ENCODE data around the gene SEMA4C.

GRCh38 chr2:96898135-96898505 lies 28.2 kb upstream of the SEMA4C start:
- no peak for TF ChIP-seq EZH2 (IDR thresholded peaks at IDR 0.05; ENCODE audit: borderline replicate concordance, insufficient read depth, low read length, poor library complexity, severe bottlenecking)
- no peak for TF ChIP-seq CTCF (IDR thresholded peaks at IDR 0.05; ENCODE audit: poor library complexity, severe bottlenecking)
- TF ChIP-seq POLR2AphosphoS5 (IDR thresholded peaks at IDR 0.05), result no peak
- no peak for TF ChIP-seq EP300 (conservative IDR thresholded peaks at IDR 0.05; ENCODE audit: poor library complexity, severe bottlenecking)

Data from neural cell (in vitro differentiated cells).